Stimulated activated CD8-positive, alpha-beta memory T cell treated with anti-CD3 and anti-CD28 coated beads, Interleukin-15, amount 100 ng/mL, for 1 hour (primary cell): ENCODE measurements around the gene STXBP1.
"Not testable (repeated sequence)": the region's sequence is repeated elsewhere in the genome, so short reads cannot be mapped to it uniquely, and the experiment has no call there.

Experiments used
- DNase-seq: peaks from one replicate; pipeline ENCODE4 v3.0.0-alpha.2; 2020; ENCODE audit warnings: low read depth

Gene STXBP1

DNA sequence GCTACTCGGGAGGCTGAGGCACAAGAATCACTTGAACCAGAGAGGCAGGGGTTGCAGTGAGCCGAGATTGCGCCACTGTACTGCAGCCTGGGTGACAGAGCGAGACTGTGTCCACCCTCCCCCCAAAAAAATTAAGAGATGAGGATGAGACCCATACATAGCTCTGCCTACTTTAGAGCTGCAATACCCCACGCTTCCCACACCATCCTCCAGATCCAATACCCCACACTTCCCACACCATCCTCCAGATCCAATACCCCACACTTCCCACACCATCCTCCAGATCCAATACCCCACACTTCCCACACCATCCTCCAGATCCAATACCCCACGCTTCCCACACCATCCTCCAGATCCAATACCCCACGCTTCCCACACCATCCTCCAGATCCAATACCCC, 34.9 kb upstream of the STXBP1 start:
- DNase-seq: not testable (repeated sequence)

DNA sequence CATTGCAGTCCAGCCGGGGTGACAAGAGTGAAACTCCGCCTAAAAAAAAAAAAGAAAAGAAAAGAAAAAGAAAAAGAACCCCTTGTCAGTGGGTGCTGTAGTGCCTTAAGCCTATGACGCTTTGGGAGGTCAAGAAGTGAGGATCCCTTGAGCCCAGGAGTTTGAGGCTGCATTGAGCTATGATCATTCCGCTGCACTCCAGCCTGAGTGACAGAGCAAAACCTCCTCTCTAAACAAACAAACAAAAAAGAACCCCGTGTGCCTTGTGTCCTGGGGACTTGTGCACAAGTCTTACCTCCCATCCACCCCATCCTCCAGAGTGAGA, 33.5 kb upstream of the STXBP1 start:
- no peak for DNase-seq

DNA sequence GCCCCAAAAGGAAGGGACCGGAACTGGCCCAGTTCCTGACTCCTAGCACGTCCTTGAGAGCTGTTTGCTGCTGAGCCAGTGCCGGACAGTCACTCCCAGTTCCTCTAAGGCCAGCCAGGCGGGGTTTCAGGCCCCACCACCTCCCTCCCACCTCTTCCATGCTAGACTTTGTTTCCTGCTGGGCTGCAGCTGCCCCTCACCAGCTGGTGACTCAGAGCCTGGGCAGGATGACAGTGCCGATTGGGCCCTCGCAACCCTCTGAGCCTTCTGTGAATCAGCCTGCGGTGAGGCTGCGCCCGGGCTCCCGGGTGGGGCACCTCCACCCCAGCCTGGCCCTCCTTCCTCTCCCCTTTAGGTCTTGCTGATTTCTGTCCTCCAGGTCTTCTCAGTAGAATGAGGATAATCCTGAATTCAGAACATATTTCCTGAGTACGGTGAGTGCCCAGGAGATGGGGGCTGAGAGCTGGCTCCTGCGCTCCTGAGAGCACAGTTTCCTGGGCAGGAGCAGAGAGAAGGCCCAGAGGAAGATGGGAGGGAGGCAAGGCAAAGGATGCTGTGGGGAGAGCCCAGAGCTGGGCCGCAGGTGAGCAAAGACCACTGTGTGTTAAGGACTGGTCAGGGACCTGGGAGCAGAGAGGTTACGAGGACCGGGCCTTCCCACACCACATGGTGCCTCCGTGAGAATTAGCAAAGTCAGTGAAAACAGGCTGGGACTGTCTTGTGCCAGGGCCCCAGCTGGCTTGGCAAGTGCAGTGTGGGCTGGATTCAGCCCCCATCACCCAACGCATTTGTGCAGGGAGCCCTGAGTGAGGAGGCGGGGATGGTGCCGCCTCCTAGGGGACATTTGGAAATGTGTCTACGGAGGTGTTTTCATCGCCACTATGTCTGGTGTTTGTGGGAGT, 32.9 kb upstream of the STXBP1 start:
- peak; percentile 57 for DNase-seq

DNA sequence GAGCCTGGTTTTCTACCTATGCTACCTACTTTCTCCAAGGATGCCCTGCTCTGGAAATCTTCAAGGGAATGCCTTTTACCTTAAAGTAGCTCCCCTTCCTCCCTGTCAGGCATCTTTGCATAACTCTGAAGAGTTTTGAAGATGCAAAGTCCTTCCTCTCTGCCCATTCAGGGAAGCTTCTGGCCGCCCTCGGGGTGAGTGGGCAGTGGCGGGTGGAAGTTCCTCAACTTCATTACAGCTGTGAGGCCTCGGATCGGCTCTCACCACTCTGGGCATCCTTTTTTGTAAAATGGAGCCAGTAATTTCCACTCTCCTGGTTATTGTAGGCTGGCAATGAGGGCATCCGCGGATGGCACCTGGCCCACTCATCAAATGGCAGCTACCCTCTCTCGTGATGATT, 31.7 kb upstream of the STXBP1 start:
- no peak for DNase-seq

DNA sequence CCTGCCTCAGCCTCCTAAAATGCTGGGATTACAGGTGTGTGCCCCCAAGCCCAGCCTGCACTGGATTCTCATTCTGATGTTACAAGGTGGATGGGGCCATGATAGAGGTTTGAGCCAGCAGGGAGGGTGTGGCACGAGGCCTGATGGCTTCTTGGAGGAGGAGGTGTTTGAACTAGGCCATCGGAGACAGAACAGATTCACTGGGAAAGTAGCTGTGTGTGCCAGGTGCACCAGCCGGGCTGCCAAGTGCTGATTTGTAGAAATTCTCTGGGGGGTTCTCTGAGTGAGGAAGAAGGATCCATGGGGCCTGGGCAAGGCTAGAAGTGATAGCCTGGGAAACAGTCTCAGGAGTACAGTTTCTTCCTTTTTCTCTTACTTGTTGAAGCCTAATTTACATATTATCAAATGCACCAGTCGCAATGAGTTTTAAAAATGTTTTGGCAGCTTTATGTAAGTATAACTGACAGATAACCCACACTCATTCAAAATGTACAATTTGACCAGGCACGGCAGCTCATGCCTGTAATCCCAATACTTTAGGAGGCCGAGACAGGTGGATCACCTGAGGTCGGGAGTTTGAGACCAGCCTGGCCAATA, 31.1 kb upstream of the STXBP1 start:
- no peak for DNase-seq

DNA sequence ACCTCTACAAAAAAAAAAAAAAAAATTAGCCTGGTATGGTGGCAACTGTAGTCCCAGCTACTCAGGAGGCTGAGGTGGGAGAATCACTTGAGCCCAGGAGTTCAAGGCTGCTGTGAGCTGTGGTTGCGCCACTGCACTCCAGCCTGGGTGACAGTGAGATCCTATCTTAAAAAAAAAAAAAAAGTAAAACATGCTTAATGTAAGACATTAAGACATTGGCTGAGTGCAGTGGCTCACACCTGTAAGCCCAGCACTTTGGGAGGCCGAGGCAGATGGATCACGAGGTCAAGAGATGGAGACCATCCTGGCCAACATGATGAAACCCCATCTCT, 27.6 kb upstream of the STXBP1 start:
- not testable (repeated sequence) for DNase-seq

DNA sequence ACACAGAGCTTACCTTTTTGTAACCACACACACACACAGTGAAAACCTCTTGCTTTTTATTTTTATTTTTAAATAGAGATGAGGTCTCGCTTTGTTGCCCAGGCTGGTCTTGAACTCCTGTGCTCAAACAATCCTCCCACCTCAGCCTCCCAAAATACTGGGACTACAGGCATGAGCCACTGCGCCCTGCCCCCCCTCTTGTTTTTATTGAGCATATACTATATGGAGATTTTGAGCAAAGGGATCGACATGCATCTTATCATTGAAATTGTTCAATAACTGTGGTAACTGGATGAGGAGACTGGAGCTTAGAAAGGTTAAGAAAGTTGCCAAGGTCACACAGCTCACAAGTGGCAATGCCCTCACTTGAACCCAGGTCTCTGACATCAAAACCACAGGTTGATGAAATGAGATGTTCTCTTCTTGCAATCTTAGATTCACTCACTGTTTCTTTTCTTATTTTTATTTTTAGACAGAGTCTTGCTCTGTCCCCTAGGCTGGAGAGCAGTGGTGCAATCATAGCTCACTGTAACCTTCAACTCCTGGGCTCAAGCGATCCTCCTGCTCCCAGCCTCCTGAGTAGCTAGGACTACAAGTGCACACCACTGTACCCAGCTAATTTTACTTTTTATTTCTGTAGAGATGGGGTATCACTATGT, 26.8 kb upstream of the STXBP1 start:
- no peak for DNase-seq

DNA sequence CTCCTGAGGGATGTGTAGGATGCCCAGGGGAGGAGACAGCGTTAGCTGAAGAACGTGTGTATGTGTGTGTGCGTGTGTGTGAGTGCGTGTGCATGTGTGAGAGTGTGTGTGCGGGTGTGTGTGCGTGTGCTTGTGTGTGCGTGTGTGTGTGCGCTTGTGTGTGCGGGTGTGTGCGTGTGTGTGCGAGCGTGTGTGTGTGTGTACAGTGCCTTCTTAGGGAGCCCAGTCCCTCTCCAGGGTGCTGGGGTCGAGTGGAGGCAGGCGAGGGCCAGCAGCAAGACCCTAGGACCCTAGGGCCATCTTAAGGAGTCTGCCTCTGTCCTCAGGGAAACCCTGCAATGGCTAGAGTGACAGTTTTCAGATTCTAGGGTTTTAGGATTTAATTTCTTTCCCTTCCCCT, 26.0 kb upstream of the STXBP1 start:
- no peak for DNase-seq

DNA sequence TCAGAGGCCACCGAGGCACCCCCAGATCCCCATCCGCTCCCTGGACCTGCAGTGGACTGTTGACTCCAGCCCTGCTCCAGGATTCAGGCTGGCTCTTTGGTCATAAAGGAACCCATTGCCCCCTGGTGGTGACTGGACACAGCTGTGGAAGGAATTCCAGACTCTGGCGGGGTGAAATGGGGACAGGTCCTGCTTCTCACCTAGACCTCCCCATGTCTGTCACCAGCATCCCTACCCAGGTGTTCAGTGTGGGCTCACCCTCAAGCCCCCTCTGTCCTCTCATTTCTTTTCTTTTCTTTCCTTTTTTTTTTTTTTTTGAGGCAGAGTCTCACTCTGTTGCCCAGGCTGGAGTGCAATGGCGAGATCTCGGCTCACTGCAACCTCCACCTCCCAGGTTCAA, 25.5 kb upstream of the STXBP1 start:
- peak; percentile 46 for DNase-seq

DNA sequence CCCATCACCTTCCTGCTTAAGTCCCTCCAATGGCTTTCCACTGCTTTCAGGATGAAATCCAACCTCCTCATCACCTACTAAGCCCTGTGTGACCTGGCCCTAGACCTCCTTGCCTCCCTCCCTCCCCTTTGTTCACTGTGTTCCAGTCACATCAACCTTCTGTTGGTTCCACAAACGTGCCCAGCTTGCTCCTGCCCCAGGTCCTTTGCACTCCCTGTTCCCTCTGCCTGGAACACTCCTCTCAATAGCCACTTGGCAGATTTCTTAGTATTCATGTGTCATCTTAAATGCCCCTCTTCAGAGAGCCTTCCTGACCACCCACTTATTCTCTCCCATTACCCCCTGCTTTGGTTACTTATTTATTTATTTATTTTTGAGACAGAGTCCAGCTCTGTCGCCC, 24.1 kb upstream of the STXBP1 start:
- DNase-seq: no peak

DNA sequence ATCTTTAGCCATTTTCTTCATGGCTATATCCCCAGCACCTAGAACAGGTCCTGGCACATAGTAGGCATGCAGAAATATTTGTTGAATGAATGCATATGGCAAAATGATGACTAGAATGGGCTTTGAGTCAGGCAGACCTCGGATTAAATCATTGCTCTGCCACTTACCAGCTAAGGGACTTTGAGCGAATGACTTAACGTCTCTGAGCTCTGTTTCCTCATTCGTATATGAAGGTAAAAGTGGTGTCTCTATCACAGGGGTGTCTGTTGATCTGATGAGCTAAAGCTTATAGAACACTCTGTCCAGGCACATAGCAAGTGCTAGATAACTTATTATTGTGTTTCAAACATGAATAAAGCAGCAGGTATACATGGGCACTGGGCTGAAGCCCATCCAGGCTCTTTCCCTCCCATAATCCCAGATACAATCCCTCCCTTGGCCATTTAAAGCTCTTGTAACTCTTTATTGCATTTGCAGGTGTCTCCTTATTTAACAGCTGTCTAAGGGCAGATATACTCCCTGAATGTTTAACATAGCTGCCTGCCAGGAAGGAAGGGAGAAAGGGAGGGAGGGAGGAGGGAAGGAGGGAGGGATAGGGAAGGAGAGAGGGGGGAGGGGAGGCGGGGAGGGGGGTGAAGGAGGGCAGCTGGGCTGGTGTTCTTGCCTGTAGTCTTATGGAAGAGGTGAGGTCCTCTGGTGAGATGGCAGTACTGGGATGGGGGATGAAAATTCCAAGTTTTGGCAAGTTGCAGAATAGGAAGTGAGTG, 23.2 kb upstream of the STXBP1 start:
- DNase-seq: no peak

DNA sequence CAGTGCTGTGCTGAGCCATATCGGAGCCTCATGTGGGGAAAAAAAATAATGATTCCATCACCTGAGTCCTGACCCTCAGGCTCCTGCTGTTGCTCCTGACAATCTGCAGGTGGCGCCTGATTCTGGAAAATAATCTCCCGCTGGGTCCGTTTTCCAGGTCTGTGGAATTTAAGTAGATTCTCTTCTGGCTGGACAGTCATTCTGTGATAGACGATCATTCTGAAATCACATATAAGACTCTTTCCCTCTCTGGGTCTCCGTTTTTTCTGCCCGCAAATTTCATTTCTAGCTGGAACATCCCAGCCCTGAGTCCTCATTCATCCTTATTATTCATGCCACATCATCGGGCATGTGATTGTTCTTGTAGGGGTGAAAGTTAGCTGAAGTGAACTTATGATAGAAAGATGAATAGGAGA, 22.1 kb upstream of the STXBP1 start:
- no peak for DNase-seq

DNA sequence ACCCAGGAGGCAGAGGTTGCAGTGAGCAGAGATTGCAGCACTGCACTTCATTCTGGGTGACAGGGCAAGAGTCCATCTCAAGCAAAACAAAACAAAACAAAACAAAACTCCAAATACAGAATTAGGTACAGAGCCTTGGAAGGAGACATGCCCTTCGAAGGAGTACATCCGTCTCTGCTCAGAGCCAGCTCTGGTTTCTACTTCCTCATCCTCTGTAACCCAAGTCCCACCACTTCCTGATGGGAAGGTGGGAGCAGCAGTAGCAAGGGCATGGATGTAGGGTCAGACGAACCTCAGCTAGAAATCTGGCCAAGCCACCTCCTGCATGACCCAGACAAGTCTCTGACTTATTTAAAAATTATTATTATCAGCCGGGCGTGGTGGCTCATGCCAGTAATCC, 16.5 kb upstream of the STXBP1 start:
- DNase-seq: no peak

DNA sequence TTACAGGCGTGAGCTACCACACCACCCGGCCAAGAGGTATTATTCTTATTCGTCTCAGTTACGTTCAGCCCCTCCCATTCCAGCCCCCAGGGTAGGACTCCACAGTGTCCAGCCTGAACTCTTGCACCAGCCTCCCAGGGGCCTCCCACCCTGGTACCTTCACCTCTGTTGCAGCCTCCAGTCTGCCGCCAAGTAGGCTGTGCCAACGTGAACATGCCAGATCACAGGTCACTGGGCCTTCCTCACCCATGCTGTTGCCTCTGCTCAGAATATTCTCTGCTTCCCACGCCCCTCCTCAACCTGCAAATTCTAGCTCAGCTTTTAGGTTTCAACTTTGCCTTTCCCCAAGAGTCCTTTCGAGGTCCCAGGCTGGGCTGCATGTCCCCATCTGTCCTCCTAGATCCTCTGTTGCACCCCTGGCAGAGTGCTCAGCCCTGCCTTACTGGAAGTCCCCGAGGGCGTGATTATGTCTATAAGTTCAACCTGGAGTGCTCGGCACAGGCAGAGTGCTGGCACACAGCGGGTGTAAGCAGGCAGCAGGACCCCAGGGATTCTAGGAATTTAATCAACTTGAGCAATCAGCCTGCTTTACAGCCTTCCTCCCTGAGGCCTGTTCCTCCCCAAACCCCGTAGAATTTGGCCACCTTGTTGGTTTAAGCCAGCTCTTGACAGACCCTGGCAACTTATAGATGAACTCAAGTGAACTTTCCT, 13.1 kb upstream of the STXBP1 start:
- no peak for DNase-seq

DNA sequence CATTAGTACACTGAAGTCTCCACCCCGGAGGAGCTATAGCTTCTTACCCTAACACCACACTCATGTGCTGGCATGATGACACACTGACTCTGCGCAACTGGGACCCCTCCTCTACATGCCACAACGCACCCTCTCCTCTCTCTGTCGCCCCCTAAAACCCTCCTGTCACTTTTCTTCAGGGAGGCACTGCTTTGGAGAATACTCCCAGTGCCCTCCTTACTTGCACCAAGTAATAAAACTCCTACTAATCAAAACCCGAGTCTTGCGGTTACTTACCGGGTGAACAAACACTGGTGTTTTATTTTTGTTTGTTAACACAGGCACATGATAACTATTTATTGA, 12.6 kb upstream of the STXBP1 start:
- DNase-seq: no peak

DNA sequence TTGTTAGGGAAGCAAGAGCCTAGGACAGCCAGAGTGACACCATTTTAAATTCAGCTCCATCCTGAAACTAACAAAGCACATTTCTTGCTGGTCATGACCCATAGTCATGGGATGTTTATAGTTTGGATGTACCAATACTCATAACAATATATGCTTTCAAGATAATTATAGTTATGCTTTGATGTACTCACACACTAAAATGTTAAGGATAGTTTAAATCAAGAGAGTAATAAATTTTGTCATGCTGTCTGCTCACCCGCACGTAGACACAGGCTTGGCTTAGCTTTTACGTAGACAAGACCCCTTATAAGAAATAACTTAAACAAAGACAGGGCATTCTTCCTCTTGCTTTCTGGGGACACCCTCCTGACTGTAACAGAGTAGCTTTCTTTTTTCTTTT, 8.9 kb upstream of the STXBP1 start:
- DNase-seq: no peak

DNA sequence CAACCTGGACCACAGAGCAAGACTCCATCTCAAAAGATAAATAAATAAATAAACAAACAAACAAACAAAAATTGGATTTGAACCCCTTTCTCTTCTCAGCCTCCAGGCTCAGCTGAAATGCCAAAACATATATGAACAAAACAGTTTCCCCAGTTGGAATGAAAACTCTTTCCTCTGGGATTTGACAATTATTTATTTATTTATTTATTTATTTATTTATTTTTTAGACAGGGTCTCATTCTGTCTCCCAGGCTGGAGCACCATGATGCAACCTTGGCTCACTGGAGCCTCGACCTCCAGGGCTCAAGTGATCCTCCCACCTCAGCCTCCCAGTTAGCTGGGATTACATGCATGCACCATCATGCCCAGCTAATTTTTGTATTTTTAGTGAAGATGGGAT, 6.0 kb upstream of the STXBP1 start:
- DNase-seq: no peak

DNA sequence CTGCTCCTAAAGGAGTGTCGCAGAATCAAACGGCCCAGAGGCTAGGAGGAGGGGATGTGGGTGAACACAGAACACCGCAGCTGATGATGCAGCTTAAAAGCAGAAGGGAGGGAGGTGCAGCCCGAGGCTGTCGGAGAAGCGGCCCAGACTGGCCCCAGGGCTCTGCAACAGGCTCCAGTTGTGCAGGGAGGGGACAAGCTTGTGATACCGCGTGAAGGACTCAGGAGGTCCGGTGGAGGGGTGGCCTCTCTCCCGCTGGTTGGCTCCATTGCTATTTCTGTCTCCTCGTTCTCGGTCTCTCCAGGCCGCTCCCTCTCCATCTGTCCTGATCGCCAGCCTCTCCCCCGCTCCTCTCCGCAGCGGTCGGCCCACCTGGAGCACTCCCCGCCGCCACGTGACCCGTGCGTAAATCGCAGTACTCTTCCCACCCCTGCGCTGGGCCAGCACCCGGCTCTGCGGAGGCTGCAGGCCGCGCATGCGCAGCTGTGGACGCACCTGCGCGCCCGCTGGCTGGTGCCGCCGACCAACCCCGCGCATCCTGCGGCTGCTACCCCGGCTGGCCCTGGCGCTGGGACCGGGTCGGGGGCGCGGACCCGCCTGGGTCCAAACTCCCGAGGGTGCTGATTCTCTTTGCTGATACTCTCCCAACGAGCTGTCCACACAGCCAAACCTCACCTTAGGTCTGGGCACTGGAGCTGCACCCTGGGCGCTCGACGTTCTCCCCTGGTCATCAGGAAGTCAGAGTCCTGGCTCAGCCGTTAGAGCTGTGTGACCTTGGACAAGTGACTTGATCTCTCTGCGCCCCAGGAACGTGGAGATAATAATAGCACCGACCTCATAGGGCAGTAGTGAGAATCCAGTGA, 3.7 kb upstream of the STXBP1 start:
- peak; percentile 43 for DNase-seq

DNA sequence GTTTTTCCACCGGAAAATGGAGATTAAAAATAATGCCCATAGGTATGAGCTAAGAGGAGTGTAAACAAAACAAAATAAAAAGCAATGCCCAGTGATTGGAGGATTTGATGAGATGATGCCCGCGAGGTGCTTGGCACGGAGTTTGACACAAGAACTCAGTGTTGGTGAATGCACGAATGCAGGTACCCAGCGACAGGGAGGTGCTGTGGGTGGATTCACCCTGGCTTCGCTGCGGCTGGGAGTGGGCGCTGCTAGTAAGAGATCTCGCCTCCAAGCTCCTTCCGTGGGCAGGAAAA, 526 bp upstream of the STXBP1 start:
- DNase-seq: no peak

DNA sequence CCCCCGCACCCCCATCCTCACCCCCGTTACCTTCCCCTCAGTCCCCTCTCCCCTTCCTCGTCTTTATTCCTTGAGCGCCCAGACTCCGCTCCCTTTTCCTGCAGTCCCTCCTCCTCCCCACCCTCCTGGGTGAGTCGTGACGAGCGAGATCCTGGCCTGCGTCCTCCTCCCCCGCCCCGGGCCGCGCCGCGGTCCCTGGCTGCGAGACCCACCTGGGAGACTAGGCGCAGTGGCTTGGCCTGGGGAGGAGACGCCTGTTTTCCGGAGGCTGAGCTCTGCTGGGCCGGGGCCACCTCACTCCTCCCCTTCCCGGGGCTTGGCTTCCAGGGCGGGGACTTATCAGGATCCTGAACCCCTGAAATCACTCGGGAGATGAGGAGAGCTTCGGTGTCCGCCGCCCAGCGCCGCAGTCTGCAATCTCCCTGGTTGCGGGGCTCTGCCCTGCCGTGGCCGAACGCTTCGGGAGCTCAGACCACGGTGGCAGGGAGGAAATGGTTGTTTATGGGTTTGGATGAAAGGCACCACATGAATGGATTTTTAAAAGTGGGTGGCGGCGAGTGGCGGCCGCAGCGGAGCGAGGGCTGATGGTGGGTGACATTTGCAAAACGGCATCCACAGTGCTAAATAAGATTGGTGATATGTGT, 984 bp downstream of the STXBP1 start:
- DNase-seq: peak; percentile 6

DNA sequence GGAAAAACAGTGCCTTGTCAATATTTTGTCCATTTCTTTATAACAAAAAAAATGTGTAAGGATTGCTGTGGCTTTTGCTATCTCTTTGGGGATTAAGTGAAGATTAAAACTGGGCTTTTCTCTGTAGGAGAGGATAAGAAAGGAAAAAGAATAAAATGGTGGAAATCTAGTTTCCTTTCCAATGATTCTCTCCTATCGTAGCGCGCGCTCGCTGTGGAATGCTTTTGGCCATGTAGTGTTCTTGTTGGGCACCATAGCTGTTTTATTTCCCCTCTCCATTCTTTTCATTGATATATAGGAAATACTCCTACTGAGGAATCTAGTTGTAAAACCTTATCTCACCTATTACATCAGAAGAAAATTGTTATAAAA, 1.5 kb downstream of the STXBP1 start:
- DNase-seq: no peak
